H9 (cell line): ENCODE data around the gene PTP4A1. TPM values are rescaled to one million over a fixed set of nuclear protein-coding genes. Genes with fewer than 3 reads are reported as not detected.

ENCODE experiments used
- DNase-seq: peaks from one replicate; pipeline ENCODE4 v3.0.0-alpha.2; 2017
- H2AFZ ChIP-seq: one replicate; pipeline ENCODE4 v1.6.1; 2013; ENCODE audit warnings: mild to moderate bottlenecking, low read length, control low read depth, moderate library complexity
- H2AK5ac ChIP-seq: 2 replicates; pipeline ENCODE4 v1.6.1; 2013; ENCODE audit warnings: low read length, control low read depth, mixed read lengths; ENCODE audit not compliant: insufficient read length
- H2BK120ac ChIP-seq: one replicate; pipeline ENCODE4 v1.6.1; 2013; ENCODE audit warnings: low read depth, mild to moderate bottlenecking, low read length, control low read depth, inconsistent platforms; ENCODE audit not compliant: poor library complexity, severe bottlenecking
- H2BK12ac ChIP-seq: 2 replicates; pipeline ENCODE4 v1.6.1; 2013; ENCODE audit warnings: low read length, control low read depth, mixed read lengths, low read depth; ENCODE audit not compliant: insufficient read length
- H2BK15ac ChIP-seq: 2 replicates; pipeline ENCODE4 v1.6.1; 2013; ENCODE audit warnings: low read depth, low read length, control low read depth
- H2BK20ac ChIP-seq: one replicate; pipeline ENCODE4 v1.6.1; 2013; ENCODE audit warnings: low read depth, mild to moderate bottlenecking, low read length, control low read depth, inconsistent platforms; ENCODE audit not compliant: poor library complexity, severe bottlenecking
- H2BK5ac ChIP-seq: 2 replicates; pipeline ENCODE4 v1.6.1; 2013; ENCODE audit warnings: low read length, control low read depth, mixed read lengths; ENCODE audit not compliant: insufficient read length
- H3K14ac ChIP-seq: 2 replicates; pipeline ENCODE4 v1.6.1; 2013; ENCODE audit warnings: low read length, control low read depth; ENCODE audit not compliant: insufficient read depth
- H3K18ac ChIP-seq: 2 replicates; pipeline ENCODE4 v1.6.1; 2013; ENCODE audit warnings: low read depth, mild to moderate bottlenecking, mixed read lengths, low read length, control low read depth; ENCODE audit not compliant: insufficient read length
- H3K23ac ChIP-seq: 2 replicates; pipeline ENCODE4 v1.6.1; 2013; ENCODE audit warnings: low read length, control low read depth, mixed read lengths, low read depth; ENCODE audit not compliant: insufficient read length
- H3K23me2 ChIP-seq: 2 replicates; pipeline ENCODE4 v1.6.1; 2013; ENCODE audit warnings: low read depth, mild to moderate bottlenecking, mixed read lengths, low read length, control low read depth; ENCODE audit not compliant: insufficient read length, poor library complexity, severe bottlenecking
- H3K27ac ChIP-seq: 2 replicates; pipeline ENCODE4 v1.5.1; 2013; ENCODE audit warnings: low read length, control low read depth, mixed read lengths, low read depth; ENCODE audit not compliant: insufficient read length
- H3K27me3 ChIP-seq: 2 replicates; pipeline ENCODE4 v1.6.1; 2013; ENCODE audit warnings: low read length, control low read depth, inconsistent platforms; ENCODE audit not compliant: insufficient read depth
- H3K4ac ChIP-seq: 2 replicates; pipeline ENCODE4 v1.6.1; 2013; ENCODE audit warnings: low read depth, mild to moderate bottlenecking, control low read depth, inconsistent platforms, low read length, moderate library complexity
- H3K4me1 ChIP-seq: 2 replicates; pipeline ENCODE4 v1.6.1; 2013; ENCODE audit warnings: low read length, control low read depth, inconsistent platforms; ENCODE audit not compliant: insufficient read depth
- H3K4me2 ChIP-seq: 2 replicates; pipeline ENCODE4 v1.6.1; 2013; ENCODE audit warnings: low read length, control low read depth, mixed read lengths; ENCODE audit not compliant: insufficient read length, insufficient read depth
- H3K56ac ChIP-seq: 2 replicates; pipeline ENCODE4 v1.6.1; 2013; ENCODE audit warnings: low read depth, mild to moderate bottlenecking, mixed read lengths, low read length, control low read depth; ENCODE audit not compliant: insufficient read length
- H3K79me1 ChIP-seq: 2 replicates; pipeline ENCODE4 v1.6.1; 2013; ENCODE audit warnings: low read depth, mild to moderate bottlenecking, moderate library complexity, low read length, control low read depth, inconsistent platforms; ENCODE audit not compliant: insufficient read depth, poor library complexity, severe bottlenecking
- H3K79me2 ChIP-seq: 2 replicates; pipeline ENCODE4 v1.6.1; 2013; ENCODE audit warnings: low read length, control low read depth, inconsistent platforms; ENCODE audit not compliant: insufficient read depth
- H3K9ac ChIP-seq: 2 replicates; pipeline ENCODE4 v1.6.1; 2013; ENCODE audit warnings: low read length, control low read depth, mixed read lengths; ENCODE audit not compliant: insufficient read length; ENCODE audit errors: extremely low read depth
- H3K9me3 ChIP-seq: one replicate; pipeline ENCODE4 v1.6.1; 2013; ENCODE audit warnings: low read depth, low read length, inconsistent platforms; ENCODE audit not compliant: control insufficient read depth
- H3T11ph ChIP-seq: one replicate; pipeline ENCODE4 v1.6.1; 2013; ENCODE audit warnings: mild to moderate bottlenecking, low read length, control low read depth, inconsistent platforms
- H4K20me1 ChIP-seq: one replicate; pipeline ENCODE4 v1.6.1; 2013; ENCODE audit not compliant: control insufficient read depth, insufficient read length, insufficient read depth
- H4K5ac ChIP-seq: 2 replicates; pipeline ENCODE4 v1.6.1; 2013; ENCODE audit warnings: low read depth, mild to moderate bottlenecking, mixed read lengths, low read length, control low read depth; ENCODE audit not compliant: insufficient read length
- H4K8ac ChIP-seq: replicated peaks from 2 replicates; pipeline ENCODE4 v1.6.1; 2013; ENCODE audit warnings: low read length, control low read depth, mixed read lengths, low read depth; ENCODE audit not compliant: insufficient read length
- H4K91ac ChIP-seq: 2 replicates; pipeline ENCODE4 v1.6.1; 2013; ENCODE audit warnings: low read depth, mild to moderate bottlenecking, moderate library complexity, mixed read lengths, low read length, control low read depth; ENCODE audit not compliant: insufficient read length
- H3K27ac Mint-ChIP-seq, 3 experiments: 2 replicates in 2 of 3; 3 replicates in 1 of 3; pipeline ENCODE4 v1.8.0; 2020 to 2021; ENCODE audit warnings: mixed read lengths in 3 of 3, mild to moderate bottlenecking in 1 of 3, moderate library complexity in 1 of 3
- H3K27me3 Mint-ChIP-seq: 2 replicates; pipeline ENCODE4 v1.8.0; 2021; ENCODE audit warnings: low read depth, mild to moderate bottlenecking, moderate library complexity, mixed read lengths
- H3K36me3 Mint-ChIP-seq, 3 experiments: 2 replicates in 2 of 3; 3 replicates in 1 of 3; pipeline ENCODE4 v1.8.0; 2020 to 2021; ENCODE audit warnings: low read depth in 3 of 3, mixed read lengths in 3 of 3; ENCODE audit not compliant: insufficient read depth in 1 of 3
- H3K4me1 Mint-ChIP-seq, 2 experiments: 2 replicates each; pipeline ENCODE4 v1.8.0; 2020; ENCODE audit warnings: mixed read lengths in 2 of 2
- H3K4me3 Mint-ChIP-seq, 2 experiments: 2 replicates in 1 of 2; 3 replicates in 1 of 2; pipeline ENCODE4 v1.8.0; 2020 to 2021; ENCODE audit warnings: mild to moderate bottlenecking in 2 of 2, mixed read lengths in 2 of 2, moderate library complexity in 1 of 2
- H3K9me3 Mint-ChIP-seq, 2 experiments: 2 replicates in 1 of 2; 3 replicates in 1 of 2; pipeline ENCODE4 v1.8.0; 2020; ENCODE audit warnings: mild to moderate bottlenecking in 2 of 2, mixed read lengths in 2 of 2, moderate library complexity in 1 of 2
- WGBS: extraction: QIAGEN DNeasy Blood & Tissue Kit; methylation state at CpG from one replicate; pipeline ENCODE4 v1.1.7; 2013; ENCODE audit warnings: missing lambda C conversion rate, low lambda C conversion rate, mixed read lengths; ENCODE audit not compliant: insufficient read length; ENCODE audit errors: extremely low coverage; 5-methylcytosine and 5-hydroxymethylcytosine counted together
- total RNA-seq: library from RNA; stranded (reverse); gene quantifications from 2 replicates; pipeline ENCODE4 v1.2.1, GENCODE V29; 2021
- TF ChIP-seq, protein P1 (sequence below): fragments of 200-600 bp; sonication (generic); conservative IDR thresholded peaks from 3 replicates; pipeline ENCODE4 v1.8.0; 2021; ENCODE audit warnings: antibody characterized with exemption, mild to moderate bottlenecking

Gene PTP4A1
- total RNA-seq, 1 experiment from 2014 or later: 85.9 TPM

DNA sequence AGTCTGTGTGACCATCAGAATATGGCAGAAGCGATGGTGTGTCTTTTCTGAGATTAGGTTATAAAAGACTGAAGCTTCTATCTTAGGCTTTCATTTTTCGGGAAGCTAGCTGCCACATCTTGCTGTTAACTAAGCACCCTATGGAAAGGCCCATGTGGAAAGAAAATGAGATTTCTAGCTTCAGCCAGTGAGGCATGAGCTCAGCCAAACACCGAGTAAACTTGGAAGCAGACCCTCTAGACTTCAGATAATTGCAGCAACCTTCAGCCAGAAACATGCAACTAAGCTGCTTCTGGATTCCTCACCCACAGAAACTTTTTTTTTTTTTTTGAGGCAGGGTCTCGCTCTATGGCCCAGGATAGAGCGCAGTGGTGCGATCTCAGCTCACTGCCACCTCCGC, 20.6 kb downstream of the PTP4A1 start:
- Histone ChIP-seq H2BK5ac (no peak overlapping the region), H3K14ac (no peak overlapping the region), H3K79me1 (no peaks in the 10 kb centered on the region), H3K4me1 (peaks cover 3% of the 10 kb centered on the region; the same call in 1 of the 2 replicates), H3K23me2 (no peaks in the 10 kb centered on the region), H3K4me2 (no peak overlapping the region), H3K23ac (no peak overlapping the region), H2AFZ (no peak overlapping the region), H3K27me3 (no peaks in the 10 kb centered on the region), H2BK15ac (no peak overlapping the region), H4K5ac (no peak overlapping the region), H3K9ac (no peak overlapping the region), H3T11ph (no peak overlapping the region), H3K79me2 (no peaks in the 10 kb centered on the region), H4K20me1 (no peaks in the 10 kb centered on the region), H2AK5ac (no peak overlapping the region), H3K9me3 (no peaks in the 10 kb centered on the region), H4K8ac (no peak overlapping the region), H3K4ac (no peak overlapping the region), H2BK12ac (no peak overlapping the region), H3K27ac (no peak overlapping the region), H3K56ac (no peak overlapping the region), H3K18ac (no peak overlapping the region), H2BK120ac (no peak overlapping the region), H4K91ac (no peak overlapping the region), H2BK20ac (no peak overlapping the region)
- TF ChIP-seq, protein P1, sequence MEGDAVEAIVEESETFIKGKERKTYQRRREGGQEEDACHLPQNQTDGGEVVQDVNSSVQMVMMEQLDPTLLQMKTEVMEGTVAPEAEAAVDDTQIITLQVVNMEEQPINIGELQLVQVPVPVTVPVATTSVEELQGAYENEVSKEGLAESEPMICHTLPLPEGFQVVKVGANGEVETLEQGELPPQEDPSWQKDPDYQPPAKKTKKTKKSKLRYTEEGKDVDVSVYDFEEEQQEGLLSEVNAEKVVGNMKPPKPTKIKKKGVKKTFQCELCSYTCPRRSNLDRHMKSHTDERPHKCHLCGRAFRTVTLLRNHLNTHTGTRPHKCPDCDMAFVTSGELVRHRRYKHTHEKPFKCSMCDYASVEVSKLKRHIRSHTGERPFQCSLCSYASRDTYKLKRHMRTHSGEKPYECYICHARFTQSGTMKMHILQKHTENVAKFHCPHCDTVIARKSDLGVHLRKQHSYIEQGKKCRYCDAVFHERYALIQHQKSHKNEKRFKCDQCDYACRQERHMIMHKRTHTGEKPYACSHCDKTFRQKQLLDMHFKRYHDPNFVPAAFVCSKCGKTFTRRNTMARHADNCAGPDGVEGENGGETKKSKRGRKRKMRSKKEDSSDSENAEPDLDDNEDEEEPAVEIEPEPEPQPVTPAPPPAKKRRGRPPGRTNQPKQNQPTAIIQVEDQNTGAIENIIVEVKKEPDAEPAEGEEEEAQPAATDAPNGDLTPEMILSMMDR: no peak
- no CpG with 5 or more reads among the region's 7 CpGs for WGBS
- no peak overlapping the region for H3K4me3 Mint-ChIP-seq
- no peaks in the 10 kb centered on the region for H3K9me3 Mint-ChIP-seq
- no peaks in the 10 kb centered on the region for H3K27me3 Mint-ChIP-seq
- peaks cover 11 to 16% of the 10 kb centered on the region in 2 experiments for H3K4me1 Mint-ChIP-seq
- H3K36me3 Mint-ChIP-seq: no peaks in the 10 kb centered on the region
- no peak for DNase-seq
- no peak overlapping the region for H3K27ac Mint-ChIP-seq
